HG03095 (cell line): ENCODE results near the gene PHF21A.
"Not testable (repeated sequence)": the region's sequence is repeated elsewhere in the genome, so short reads cannot be mapped to it uniquely, and the experiment has no call there.

Experiments used
- ATAC-seq: cut with Tn5 transposase; IDR thresholded peaks from one replicate; pipeline ENCODE4 v1.9.1; 2021; ENCODE audit warnings: moderate library complexity; ENCODE audit not compliant: unreplicated experiment

The PHF21A gene

DNA sequence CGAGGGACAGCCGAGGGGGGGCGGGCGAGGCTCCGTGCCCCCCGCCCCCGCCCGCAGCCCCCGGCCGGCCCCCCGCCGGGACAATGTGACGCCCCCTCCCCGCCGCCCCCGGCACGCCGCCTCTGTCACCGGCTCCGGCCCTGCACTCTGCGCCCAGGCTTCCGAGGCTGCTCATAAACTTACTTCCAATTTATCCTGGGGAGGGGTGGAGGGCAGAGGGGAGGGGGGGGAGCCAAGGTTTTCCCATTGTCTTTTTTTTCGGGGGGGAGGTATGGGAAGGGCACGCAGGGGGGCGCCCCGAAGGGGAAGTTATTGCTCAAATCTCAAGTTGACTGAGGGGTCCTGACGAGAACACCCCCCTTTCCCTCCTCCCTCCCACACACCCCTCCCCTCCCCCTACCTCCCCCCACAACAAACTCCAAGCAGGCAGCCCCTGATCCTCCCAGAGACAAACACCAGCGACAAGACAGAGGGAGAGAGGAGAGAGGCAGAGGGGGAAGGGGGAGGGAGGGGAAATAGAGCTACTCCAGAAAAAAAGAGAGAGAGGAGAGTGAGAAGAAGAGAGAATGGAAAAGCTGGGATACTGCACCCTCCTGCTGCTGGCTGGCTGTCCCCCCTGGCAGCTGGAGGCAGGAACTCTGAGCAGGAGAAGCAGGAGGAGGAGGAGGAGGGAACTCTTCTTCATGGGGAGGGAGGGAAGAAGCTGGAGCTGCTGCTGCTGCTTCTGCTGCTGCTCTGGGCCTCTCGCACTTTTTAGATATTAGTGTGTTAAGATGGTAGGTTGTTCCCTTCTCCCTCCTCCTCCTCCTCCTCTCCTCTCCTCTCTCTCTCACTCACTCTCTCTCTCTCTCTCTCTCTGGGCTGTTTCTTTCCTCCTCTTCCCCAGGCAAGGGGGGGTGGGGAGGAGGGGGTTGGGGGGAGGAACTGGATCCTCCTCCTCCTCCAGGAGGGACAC is 631 bp downstream of the PHF21A start:
- ATAC-seq = peak; percentile 10

DNA sequence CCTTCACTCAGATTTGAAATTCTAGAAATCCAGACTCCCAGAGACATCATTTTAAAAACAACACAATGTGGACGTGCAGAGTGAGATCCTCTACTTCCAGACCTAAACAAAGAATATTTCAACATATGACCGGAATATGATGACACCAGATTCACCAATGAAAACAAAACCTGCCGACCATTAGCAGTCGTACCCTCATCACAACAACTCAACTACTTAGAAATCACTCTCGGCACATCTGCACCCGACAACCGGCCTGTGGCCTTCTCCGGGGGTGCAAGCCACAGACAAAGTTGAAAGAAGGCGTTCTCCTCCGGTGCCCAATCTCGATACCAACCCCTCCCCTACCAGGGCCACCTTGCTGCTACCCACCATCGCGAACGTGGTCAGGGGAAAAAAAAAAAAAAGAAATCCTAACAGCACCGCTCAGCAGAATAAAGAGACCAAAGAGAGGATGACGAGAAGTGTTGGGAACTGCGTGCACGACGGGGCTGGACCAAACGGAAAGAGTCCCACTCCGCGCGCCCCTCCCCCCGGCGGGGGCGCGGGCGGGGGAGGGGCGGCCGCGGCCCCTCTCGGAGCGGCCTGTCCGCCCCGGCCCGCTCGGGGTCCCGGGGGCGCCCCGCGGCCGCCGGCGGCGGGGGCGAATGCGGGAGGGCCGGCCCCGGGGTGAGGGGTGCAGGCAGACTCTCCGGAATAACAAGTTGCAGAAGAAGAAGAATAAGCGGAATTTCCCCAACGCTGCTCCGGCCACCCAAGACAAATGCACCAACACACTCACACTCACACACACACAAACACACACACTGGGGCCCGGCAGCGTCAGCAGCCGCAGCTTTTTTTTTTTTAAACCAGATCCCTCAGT is 1.7 kb downstream of the PHF21A start:
- ATAC-seq = no peak

DNA sequence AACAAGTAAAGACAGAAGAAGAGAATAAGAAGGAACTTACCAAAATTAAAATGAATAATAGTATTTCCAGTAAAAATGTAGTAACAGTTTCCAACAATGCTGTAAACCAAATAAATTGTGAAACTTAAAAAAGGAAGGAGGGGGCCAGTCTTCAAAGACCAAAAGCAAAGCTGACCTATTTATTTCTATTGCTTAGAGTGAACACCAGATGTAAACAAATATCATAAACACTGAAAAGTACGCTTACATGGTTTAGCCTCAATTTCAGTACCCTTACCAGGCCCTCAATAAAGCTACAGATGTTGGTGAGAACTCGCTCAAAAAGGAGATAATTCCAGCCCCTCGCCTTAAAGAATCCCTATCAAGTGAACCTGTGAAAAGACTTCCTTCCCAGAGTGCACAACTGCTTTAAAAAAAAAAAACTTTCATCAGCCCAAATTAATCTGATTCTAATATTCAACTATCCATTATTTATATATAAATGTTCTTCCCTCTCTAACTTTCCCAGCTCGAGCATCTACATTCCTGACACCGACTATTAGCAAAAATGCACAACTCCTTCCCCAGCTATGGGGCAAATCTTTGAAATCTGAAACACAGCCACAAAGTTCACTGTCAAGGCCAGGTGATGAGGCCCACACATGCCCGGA is 2.4 kb downstream of the PHF21A start:
- ATAC-seq = no peak

DNA sequence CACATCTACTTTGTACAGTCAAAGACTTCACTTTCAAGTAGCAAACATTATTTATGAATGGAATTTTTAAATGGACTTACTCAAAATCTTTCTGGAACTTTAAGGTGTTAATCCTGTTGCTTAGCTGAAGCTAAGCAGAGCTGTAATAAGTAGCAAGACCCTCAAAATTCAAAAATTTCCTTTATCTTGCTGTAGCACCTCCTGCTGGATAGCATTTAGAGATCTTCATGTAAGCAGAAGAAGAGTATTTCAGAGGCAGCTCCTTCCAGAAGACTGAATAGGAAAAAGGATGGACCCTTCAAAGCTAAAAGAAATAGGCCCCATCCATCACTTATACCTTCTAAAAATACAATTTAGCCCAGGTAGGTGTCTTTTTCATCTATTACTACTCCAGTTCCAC is 3.4 kb downstream of the PHF21A start:
- no peak for ATAC-seq

DNA sequence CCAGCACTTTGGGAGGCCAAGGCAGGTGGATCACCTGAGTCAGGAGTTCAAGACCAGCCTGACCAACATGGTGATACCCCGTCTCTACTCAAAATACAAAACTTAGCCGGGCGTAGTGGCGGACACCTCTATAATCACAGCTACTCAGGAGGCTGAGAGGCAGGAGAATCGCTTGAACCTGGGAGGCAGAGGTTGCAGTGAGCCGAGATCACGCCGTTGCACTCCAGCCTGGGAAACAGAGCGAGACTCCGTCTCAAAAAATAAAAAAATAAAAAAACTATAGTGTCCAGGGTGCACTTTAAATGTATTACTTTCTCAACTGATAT is 4.6 kb downstream of the PHF21A start:
- ATAC-seq = not testable (repeated sequence)

DNA sequence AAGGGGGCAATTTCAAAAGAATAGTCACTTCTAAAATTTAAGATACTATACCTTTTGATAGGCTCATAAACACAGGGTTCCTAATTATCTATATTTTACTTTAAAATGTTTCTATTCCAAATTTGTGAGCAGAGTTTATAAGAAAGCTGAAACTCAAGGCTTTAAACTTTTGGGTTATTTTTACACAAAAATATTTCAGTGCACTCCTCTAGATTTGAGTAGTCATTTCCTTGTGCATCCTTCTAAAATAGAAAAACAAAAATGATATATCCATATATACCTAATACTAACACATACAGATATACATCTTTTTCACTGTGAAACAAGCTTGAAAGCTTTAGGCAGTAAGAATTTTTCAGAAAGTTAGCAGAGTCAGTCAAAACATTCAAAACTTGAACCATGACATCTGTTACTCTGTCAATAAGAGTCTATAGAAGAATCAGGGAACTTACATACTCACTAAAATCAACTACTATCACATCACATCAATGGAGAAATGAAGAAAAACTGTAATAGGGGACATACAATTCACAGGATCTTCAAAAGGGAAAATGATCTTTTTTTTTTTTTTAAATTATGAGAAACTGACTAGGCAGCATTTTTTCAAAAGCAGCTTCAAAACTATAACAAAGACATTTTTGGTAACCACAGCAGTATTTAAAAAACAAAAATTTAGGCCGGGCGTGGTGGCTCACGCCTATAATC is 5.1 kb downstream of the PHF21A start:
- ATAC-seq = no peak

DNA sequence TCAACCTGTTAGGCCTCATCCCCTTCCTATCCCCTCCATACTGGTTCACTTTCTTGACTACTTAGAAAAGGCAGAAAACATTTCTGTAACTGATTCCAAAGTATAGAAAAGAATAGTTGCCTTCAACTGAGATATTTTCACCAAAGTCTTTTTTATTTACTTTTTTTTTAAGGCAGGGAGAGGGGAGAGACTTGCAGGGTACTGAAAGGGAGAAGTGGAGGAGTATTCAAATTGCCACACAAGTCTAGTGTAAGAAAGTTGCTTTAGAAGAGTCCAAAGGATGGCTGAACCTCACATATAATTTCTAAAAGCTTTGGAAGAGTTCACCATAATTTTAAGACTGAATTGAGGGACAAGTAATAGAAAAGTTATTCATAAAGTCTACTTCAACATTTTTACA is 6.3 kb downstream of the PHF21A start:
- ATAC-seq = no peak

DNA sequence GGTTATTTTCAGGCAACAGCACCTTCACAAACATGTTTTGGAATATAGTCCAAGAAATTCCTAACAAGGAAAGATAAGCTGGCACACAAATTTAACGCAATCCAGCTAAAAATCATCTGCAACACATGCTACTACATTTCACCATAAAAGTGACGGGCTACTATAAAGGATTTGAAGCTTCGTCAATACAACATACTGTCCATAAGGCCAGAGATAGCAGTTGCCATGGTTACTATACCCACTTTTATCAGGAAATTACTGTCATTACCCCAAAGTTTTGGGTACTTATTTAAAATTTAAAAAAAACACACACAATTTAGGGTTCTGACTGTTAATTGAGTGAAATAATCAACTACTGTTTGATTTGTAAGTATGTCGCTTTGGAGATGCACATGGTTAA is 6.9 kb downstream of the PHF21A start:
- ATAC-seq = no peak

DNA sequence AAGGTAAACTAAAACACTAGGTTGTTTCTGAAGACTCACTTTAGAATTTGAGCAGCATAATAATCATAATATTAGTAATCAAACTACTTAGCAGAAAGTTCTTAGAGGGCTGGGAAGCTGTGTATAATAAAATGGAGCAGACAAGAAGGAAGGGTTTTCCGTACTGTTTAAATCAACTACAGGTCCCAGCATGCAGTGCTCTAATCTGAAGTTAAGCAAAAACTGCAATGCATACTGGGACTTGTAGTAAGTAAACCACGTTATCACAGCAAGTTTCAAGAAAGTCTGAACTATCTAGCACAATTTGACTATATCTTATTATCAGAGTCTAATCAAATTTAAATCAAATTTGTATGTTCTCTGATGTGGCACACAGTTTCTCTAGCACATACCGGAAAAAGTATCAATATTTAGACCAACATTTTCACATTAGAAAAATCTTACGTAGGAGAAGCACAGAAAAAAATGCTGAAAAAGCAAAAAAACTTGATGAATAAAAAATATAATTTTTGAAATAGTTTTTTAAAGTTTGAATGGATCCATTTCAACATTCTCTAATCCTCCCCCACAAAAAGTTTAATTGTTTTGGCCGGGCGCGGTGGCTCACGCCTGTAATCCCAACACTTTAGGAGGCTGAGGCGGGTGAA is 8.2 kb downstream of the PHF21A start:
- ATAC-seq = no peak

DNA sequence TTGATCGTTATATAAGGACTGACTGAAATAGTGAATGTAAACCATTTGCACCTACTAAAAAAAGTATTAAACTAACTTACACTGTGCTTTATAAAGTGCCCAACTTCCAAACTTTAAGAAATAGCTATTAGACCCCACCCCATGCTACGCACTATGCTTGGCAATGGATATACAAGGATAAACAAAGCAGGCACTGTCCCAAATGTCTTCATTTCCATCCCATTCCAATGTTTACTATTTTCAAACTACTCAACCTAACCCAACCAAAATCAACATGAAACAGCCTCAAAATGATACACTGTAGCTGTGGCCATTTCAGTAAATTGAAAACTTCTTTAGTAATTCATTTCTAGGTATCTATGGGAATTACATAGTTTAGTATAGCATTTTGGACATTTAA is 12.5 kb downstream of the PHF21A start:
- no peak for ATAC-seq

DNA sequence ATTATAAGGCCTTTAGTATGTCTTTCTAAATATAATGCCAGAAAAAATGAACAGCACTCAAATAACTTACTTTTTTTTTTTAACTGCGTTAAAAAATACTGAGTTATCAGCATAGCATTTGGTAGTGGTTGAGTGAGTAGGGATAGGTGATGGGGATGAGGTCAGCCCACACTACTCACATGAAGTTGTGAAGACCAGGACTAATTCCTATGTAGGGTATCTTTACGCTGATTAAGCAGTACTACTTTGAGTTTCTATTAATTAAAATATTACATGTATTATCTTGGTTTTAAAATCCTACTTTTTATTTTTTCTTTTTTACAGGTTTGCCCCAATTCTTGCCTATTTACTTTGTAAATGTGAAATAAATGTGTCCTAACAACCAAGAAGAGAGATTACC is 13.5 kb downstream of the PHF21A start:
- no peak for ATAC-seq

DNA sequence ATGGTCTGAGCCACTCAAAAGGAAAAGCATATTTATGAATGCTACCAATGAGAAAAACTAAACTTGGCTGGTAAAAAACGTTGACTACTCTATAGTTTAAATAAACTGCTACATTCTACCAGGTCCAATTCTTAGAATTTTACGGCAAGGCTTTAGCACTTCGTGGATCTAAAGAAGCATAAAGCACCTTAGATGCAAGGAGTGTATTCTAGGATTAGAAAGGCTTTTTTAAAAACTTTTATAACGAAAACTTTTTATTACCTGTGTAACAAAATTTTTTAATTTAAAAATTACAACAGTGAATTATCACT is 13.9 kb downstream of the PHF21A start:
- ATAC-seq = no peak

DNA sequence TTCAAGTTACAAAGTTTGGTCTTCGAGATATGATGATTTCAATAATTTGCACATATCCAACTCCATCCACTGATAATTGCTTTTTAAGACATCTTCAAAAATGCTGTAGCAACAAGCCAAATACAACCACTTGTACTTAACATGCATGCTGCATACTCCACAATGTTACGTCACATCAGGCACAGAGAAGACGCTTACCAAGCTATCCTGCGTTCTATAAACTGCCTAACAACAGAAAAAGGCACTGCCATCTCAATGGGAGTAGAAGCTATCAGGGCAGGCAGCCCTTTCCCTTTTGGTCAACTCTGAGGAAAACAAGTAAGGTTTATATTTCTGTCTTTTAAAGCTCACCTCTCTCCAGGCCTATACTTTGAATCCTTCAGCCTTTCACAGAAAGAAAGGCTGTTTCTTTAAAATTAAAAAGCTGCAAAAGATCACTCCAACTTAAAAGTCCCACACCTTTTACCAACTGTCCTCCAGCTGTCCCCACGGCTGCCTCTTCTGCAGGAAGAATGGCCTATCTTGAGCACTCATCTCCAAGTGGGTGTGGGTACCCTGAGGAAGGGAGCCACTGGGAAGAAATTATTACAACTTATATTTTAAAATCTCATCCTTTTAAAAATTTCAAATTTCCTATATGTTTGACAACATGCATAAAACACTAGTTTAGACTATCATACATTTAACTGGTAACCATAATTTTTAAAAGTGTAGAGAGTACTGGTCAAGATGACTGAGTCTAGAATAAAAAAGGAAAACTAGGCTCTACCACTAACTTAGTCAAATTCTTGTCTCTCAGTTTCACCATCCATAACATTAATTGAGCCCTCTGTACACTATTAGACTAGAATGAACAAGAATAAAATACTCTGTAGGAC is 14.5 kb downstream of the PHF21A start:
- ATAC-seq = no peak

DNA sequence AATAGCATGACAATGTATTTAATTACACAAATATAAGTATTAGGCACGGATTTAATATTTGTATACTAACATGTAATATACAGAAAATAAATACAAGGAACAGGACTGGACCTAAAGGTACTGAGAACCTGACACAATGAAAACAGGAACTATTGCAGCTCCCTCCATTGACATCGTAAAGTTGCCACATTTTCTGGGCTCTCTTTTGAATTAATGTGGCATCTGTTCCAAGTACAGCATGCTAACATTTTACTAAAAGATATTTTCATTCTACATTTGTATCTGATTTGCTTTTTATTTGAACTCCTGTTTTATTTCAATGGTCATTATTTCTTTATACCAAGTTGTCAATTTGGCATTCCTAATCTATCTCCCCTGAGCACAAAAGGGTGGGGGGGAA is 15.3 kb downstream of the PHF21A start:
- ATAC-seq = no peak

DNA sequence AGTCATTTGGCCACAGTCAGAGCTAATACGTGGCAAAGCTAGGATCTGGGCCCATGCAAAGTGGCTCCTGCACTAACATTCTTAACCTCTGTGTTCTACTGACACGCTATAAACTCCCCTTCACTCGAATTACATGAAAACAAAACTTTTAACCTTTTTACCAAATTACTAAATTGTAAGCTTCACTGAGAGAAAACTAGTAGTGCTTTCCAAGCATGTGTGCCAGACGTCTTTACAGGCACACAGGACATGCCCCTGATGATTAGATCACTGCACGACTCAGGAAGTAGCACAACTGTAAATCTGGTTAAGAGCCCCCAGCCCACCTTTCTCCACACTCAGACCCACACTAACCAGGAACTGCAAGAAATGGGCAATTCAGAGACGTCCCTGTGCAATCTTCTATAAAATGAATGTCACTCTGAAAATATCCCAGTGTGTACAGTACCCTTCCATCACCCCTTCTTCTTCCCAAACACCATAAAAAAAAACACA is 16.1 kb downstream of the PHF21A start:
- no peak for ATAC-seq

DNA sequence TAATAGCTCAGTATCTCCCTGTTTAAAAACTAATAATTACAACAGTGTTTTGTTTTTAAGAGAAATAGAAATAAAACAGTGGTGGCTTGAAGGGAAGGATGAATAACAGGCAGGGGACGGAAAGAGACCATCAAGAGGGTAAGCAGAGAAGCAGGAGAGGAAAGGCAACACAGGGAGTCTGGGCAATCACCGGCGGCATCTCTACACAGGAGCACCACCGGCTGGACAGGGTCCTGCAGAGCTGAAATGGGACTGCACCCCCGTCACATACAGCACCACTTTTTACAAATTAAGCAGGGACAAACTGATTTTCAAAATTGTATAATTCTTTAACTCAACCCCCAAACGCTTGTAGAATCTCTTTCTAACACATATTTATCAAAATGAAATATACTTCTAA is 18.4 kb downstream of the PHF21A start:
- no peak for ATAC-seq

DNA sequence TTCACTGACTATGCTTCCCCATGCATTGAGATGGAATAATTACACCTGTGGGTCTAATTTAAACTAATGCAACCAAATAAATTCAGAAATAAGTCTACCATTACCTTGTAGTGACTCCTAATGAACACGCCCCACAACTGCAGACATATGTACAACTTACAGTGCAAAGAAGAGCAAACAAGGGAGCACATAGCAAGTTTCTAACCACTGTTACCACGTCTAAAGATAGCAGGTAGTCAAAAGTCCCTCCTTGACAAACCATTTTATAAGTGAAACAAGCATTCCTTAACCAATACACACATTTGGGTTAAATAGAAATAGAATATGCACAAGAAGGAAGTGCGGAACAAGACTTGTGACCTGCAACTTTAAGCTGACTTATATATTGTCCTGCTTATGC is 20.6 kb downstream of the PHF21A start:
- peak; percentile 90 for ATAC-seq

DNA sequence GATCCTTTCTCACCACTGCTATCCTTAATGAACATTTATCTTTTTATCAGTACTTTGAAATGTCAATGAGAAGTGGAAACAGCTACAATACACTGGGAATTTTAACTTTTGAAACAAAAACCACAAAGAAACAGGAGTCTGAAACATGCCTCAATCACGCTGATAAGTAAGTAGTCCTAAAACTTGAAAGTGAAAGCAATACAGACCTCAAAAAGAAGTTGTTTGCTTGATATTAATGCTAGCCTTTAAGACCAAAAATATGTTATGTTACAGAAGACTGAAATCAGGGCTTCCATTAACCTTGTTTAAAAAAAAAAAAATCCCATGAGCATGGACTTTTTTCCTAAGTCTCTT is 21.3 kb downstream of the PHF21A start:
- ATAC-seq = no peak

DNA sequence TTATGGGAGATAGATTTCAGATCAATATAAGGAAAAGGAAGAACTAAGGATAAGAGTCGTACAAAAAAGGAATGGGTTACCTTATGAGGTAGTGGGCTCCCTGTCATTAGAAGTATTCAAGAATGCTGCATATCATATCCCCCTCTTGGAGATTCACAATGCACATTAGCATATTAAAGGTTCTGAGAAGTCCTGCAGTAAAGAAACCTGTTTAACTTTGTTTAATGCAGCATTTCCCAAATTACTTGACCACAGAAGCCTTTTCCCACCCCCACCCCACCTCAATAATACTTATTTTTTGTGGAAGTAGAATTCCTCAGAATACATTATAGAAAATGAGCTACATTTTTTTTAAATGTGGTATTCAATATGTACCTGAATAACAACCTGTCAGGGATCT is 30.9 kb downstream of the PHF21A start:
- ATAC-seq = no peak

DNA sequence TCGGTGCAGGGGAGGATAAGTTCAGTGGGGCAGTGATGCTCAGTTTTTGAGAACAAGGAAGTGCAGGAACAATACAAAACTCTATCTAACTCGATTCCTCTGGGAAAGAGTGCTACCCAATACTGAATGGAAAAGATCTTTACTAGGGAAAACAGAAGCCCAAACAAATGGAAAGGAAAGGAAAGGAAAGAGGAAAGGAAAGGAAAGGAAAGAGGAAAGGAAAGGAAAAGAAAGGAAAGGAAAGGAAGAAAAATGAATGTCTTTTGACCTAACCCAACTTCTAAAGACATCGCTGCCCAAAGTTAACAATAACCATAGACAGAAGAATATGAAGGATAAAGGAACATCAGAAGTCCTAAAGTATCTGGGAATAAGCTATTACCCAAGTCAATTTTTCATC is 41.6 kb downstream of the PHF21A start:
- no peak for ATAC-seq
